DMS153 (cell line): ENCODE data around the gene EXOC4.
A peak's percentile ranks its signal among the peaks of the same experiment; 100 is the strongest.
"Not testable (repeated sequence)": the region's sequence is repeated elsewhere in the genome, so short reads cannot be mapped to it uniquely, and the experiment has no call there.

Experiments used
- DNase-seq: peaks from one replicate; lab custom pipeline; 2025; lab: John Stamatoyannopoulos, UW

EXOC4 gene

DNA sequence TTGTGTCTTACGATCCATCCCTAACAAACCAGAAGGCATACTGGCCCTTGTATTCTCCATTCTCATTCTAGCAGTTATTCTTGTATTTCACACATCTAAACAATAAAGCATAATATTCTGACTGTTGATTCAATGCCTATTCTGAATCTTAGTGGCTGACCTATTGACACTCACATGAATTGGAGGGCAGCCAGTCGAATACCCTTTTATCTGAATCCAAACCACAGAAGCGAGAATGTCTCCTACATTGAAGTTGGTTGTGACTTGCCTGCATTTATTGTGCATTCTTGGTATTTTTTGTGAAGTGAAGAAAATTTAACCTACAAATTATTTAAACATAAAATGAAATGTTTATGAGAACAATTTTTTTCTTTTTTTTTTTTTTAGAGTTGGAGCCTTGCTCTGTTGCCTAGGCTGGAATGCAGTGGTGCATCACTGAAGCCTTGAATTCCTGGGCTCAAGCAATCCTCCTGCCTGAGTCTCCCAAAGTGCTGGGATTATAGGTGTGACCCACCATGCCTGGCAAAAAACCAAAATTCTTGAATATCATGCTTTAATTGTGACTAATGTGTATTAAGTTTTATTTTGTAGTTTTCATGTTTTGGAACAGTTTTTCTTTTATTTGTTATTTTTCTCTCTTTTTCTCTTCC lies 22.7 kb downstream of the EXOC4 start:
- DNase-seq: no peak

- not testable (repeated sequence) for DNase-seq
Measured at GRCh38 chr7:133278975-133279374, 26.1 kb downstream of the EXOC4 start.

DNA sequence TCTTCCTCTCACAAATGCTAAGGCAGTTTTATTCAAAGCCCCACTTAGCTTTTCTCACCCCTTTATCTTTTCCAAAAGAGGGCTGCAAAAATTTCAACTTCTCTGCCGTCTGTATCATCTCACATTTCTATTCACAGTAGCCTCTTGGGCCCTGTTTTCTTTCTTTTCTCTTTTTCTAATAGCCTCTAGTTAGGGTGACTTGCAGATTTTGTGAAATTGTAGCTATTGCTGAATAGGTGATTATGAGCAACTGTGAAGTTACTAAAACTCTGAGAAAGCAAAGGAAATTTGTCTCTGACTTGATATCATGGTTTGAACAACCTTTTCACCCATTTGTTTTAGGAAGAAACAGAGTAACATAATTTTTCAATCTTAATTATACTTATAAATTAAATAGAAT lies 29.2 kb downstream of the EXOC4 start:
- no peak for DNase-seq

GRCh38 chr7:133284092-133284491 lies 31.2 kb downstream of the EXOC4 start:
- DNase-seq: no peak

GRCh38 chr7:133288970-133289369 lies 36.1 kb downstream of the EXOC4 start:
- DNase-seq: no peak

- no peak for DNase-seq
Measured at GRCh38 chr7:133290041-133290440, 37.2 kb downstream of the EXOC4 start.

DNA sequence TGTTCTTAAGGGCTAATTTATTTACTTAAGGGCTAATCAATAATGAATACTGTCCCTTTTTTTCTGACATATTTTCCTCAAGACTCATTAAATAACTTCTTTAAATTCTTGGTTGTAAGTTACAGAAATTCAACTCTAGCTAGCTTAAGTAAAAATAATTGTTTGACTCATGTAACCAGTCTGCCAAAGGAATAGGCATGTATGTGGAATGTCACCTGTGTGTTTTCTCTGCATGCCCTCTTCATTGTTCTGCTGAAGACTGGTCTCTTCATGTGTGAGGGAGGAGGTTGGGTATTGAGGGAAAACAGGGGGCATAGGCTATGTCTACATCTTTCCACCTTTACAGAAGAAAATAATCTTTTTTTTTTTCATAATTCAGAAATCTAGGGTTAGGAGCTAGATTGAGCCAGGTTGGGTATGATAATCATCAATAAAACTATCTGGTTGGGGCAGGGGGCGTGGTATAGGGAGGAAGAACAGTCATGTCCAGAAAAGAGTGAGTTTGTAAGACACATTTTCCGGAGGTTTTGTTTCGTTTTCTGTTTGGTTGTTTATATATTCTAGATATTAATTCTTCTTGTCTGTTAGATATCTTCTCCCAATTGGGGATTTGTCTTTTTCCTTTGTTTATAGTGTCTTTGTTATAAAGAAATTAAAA lies 37.9 kb downstream of the EXOC4 start:
- DNase-seq: no peak

- no peak for DNase-seq
Measured at GRCh38 chr7:133292631-133293030, 39.8 kb downstream of the EXOC4 start.

DNA sequence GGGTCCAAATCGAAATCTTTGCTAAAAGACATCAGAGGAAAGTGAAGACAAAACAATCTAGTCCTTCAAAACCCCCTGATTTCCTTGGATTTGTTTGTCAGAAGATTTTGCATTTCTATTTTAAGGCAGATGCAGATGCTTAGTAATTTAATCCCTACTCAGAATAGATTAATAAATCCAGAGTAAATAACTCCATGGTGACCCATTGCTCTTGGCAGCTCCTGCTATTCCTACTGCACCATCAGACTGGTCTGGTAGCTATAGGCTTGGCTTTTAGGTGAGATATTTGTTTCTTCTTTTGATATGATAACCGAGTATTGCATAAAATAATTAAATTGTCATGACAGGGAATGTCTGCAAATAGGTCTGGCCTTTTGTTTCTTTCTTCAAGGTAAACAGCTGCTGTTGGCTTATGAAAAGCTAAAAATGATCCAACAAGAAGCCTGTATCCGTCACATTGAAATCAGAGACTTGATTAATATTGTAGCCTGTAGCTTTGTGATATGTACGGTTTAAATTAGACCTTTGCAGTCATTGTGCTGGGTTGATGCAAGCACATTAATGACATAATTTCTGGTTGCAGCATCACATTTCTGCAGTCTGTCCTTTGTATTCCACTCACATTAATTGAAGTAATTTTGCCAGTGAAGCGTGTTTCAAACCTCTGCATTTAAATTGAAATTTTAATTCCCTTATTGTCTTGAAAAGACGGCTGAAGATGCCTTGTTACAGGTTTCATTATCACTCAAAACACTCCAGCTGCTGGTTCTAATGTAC lies 40.7 kb downstream of the EXOC4 start:
- DNase-seq: no peak

DNA sequence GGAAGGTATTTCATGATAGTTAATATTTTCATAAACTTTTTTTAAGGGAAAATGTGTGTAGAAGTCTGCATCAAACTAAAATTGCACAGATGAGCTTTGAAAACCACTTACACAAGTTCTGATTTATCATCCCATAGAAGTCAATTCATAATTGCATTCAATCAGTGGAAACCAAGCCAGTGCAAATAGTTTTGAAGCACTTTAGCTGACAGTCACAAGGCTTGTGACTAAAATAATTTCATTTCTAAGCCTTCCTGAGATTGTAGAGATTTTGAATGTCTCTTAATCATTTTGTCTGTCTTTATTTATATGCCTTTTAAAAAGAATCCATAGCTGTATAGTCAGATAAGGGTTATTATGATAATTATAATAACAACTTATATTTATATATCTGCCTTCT lies 41.4 kb downstream of the EXOC4 start:
- DNase-seq: no peak

GRCh38 chr7:133295484-133295883 lies 42.6 kb downstream of the EXOC4 start:
- no peak for DNase-seq

GRCh38 chr7:133297093-133297492 lies 44.2 kb downstream of the EXOC4 start:
- no peak for DNase-seq

DNA sequence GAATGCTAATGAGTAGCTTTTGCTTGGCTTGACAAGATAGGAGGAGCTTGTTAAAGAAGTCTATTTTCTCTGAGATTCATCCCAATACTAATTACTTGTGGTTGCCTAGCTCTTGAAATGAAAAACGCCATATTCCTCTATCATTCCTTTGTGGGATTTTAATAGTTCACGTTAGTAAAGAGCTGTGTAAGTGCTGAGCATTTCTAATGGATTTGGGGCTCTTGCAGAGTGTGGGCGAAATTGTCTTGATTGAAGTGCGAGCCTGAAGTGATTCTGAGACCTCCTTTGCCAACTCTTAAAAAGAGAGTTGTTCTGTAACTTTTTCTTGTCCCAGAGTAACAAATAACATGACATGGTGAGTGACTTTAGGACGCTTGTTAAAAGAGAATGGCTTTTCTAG lies 45.2 kb downstream of the EXOC4 start:
- no peak for DNase-seq

DNA sequence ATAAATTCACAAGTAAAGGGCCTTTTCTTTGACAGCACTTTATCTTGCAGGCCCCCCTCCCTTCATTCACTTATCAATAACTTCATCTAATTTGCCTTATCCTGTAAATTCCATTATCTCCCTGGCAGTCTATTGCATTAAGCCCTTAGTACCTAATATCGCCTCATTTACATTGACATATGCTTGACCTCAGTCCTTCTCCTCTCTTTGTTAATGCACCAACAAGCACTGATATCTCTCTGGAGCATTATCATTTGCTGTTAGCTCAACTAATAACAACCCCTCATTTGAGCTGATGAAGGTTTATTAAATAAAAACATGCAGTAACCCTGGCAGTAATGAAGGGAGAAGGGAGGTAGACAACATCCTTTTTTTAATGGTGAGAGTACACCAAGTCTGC lies 46.8 kb downstream of the EXOC4 start:
- no peak for DNase-seq

DNA sequence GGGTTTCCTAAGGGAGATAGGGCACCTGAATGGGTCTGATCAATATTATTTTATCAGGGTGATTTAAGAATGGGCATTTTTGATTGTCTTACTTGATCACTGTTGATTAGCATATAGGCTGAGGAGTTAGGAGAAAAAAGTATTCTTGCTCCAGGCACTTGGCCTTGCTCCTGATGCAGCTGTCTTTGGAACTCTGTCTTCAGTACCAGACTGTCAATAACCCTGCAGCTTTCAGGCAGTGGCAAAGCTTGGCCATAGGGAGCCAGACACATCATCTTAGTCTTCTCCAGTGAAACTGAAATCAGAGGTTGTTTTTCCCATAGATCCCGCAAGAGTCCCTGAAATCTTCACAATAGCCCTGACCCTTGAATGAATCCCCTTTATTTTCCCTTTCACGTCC lies 47.2 kb downstream of the EXOC4 start:
- no peak for DNase-seq

- no peak for DNase-seq
Measured at GRCh38 chr7:133300811-133301210, 47.9 kb downstream of the EXOC4 start.

- DNase-seq: no peak
Measured at GRCh38 chr7:133301444-133301843, 48.6 kb downstream of the EXOC4 start.

GRCh38 chr7:133303372-133303771 lies 50.5 kb downstream of the EXOC4 start:
- DNase-seq: no peak

DNA sequence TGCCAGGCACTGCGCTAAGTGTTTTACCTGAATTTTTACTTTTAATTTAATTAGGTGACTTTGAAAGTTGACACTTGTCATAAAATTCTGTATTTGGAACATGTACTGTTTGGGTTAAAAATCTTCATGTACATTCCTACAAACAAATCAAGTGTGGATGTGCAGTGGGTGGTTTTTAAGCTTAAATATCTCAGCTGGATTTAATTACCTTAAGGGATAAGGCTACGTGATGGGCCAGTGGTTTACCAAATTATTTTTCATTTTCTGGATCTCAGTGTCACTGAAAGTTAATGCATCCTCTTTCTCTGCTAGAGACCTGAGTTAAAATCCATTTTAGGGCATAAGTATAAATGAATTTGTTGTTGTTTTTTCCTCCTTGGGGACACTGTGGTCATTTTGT lies 51.1 kb downstream of the EXOC4 start:
- DNase-seq: no peak

GRCh38 chr7:133309333-133309732 lies 56.5 kb downstream of the EXOC4 start:
- no peak for DNase-seq

DNA sequence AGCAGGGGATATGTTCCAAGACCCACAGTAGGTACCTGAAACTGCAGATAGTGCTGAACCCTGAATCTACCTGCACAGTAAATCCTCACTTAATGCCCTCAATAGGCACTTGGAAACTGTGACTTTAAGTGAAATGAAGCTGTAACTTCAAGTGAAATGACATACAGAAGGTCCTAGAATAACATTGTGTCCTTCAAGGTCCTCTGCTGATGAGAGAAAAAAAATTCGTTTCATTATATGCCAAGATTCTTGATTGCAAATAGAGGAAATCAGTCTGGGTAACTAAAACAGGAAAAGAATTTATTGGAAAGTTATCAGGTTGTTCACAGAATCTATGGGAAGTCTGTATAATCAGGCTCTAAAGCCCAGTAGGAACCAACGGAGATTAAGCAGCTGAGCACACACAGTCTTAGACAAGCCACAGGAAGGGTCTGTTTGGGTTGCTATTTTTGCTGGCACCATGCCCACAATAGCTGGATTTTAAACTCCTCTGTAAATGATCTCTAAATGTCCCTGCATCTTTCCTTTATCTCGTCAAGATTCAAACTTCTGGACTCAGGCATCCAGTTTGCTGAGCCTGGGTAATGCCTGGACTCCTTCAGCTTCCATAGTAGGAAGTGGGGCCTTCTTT lies 57.5 kb downstream of the EXOC4 start:
- peak; percentile 53 for DNase-seq

- no peak for DNase-seq
Measured at GRCh38 chr7:133313575-133313974, 60.7 kb downstream of the EXOC4 start.

DNA sequence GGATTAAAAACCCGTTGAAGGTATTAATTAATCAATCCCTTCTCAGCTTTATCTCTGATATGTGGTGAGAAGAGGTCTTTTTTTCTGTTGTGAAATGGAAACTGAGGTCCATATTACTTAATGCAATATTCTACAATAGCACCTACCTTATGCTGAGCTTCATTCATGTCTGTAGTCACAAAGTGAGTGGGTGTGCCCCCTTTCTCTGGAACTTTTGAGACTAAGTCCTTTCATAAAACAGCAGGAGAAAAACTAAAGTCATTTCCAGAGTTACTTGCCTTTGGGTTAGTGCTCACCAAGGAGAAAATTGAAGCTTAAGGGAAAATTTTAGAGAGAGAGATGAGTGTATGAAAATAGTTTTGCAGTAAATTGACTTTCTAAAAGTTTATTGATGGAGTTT lies 61.2 kb downstream of the EXOC4 start:
- no peak for DNase-seq
